ENCODE data around the gene CCHCR1. TPM values are rescaled to one million over a fixed set of nuclear protein-coding genes. Genes with fewer than 3 reads are reported as not detected.

The CCHCR1 gene
- total RNA-seq, 1 donor from 2014 or later = 23.2 TPM

- H4K20me1 ChIP-seq (ENCODE audit: low read depth) = no peaks in the 10 kb centered on the region
- peaks cover 17% of the 10 kb centered on the region for H3F3A ChIP-seq (ENCODE audit: low read depth)
- peaks cover 16% of the 10 kb centered on the region for H3K4me1 ChIP-seq
- peaks cover 3% of the 10 kb centered on the region for H3K9me3 Mint-ChIP-seq
- peaks cover 27% of the 10 kb centered on the region for H3K4me1 Mint-ChIP-seq
- peak within 1 kb of the TSS; percentile 26 for H2AFZ ChIP-seq (replicated peaks)
- TF ChIP-seq CTCF (IDR thresholded peaks at IDR 0.05) (no peak), EZH2 (IDR thresholded peaks at IDR 0.05) (no peak), EZH2phosphoT487 (IDR thresholded peaks at IDR 0.05) (no peak)
- peak within 1 kb of the TSS; percentile 40 for H3K27ac Mint-ChIP-seq
- H3K4me3 ChIP-seq = no peak within 1 kb of the TSS
- no peaks in the 10 kb centered on the region for H3K36me3 ChIP-seq
- no peaks in the 10 kb centered on the region for H3K27me3 ChIP-seq
- H3K27ac ChIP-seq = no peak within 1 kb of the TSS
- no peaks in the 10 kb centered on the region for H3K9me3 ChIP-seq (ENCODE audit: low read depth)
- H3K79me2 ChIP-seq (ENCODE audit: low read depth) = no peaks in the 10 kb centered on the region
- no peak within 1 kb of the TSS for H3K9ac ChIP-seq
- no peak for DNase-seq (ENCODE audit: low spot score)
- peaks cover 5% of the 10 kb centered on the region for H3K36me3 Mint-ChIP-seq
- no peak within 1 kb of the TSS for H3K4me3 Mint-ChIP-seq
- H3K4me2 ChIP-seq = no peak within 1 kb of the TSS
- H3K27me3 Mint-ChIP-seq (ENCODE audit: insufficient read depth, low read depth) = peaks cover 8% of the 10 kb centered on the region
Measured at GRCh38 chr6:31138982-31139381, 18.6 kb downstream of the CCHCR1 start, which contains the start of gene PSORS1C2. Gene PSORS1C2 (minus strand): TSS chr6:31139066. CDS start chr6:31139026, 40 bp downstream.

GRCh38 chr6:31135710-31136109 is 21.9 kb downstream of the CCHCR1 start:
- no peak for DNase-seq (ENCODE audit: low spot score)
- H3K36me3 ChIP-seq = no peaks in the 10 kb centered on the region
- no peak overlapping the region for H3K27ac ChIP-seq
- H3K4me2 ChIP-seq = no peak overlapping the region
- no peak overlapping the region for H2AFZ ChIP-seq (replicated peaks)
- no peak overlapping the region for H3K9ac ChIP-seq
- H3K27me3 Mint-ChIP-seq (ENCODE audit: insufficient read depth, low read depth) = peaks cover 8% of the 10 kb centered on the region
- no peaks in the 10 kb centered on the region for H3F3A ChIP-seq (ENCODE audit: low read depth)
- no peaks in the 10 kb centered on the region for H4K20me1 ChIP-seq (ENCODE audit: low read depth)
- H3K36me3 Mint-ChIP-seq = no peaks in the 10 kb centered on the region
- H3K4me1 Mint-ChIP-seq = peaks cover 11% of the 10 kb centered on the region
- H3K27me3 ChIP-seq = no peaks in the 10 kb centered on the region
- TF ChIP-seq EZH2phosphoT487 (IDR thresholded peaks at IDR 0.05) (no peak), EZH2 (IDR thresholded peaks at IDR 0.05) (no peak), CTCF (IDR thresholded peaks at IDR 0.05) (no peak)
- no peak overlapping the region for H3K27ac Mint-ChIP-seq
- no peak overlapping the region for H3K4me3 Mint-ChIP-seq
- peaks cover 3% of the 10 kb centered on the region for H3K9me3 Mint-ChIP-seq
- no peaks in the 10 kb centered on the region for H3K79me2 ChIP-seq (ENCODE audit: low read depth)
- H3K4me3 ChIP-seq = no peak overlapping the region
- H3K9me3 ChIP-seq (ENCODE audit: low read depth) = no peaks in the 10 kb centered on the region
- no peaks in the 10 kb centered on the region for H3K4me1 ChIP-seq

GRCh38 chr6:31132806-31133205 is 24.8 kb downstream of the CCHCR1 start:
- H3K36me3 ChIP-seq = no peaks in the 10 kb centered on the region
- Mint-ChIP-seq H3K36me3 (no peaks in the 10 kb centered on the region), H3K27me3 (ENCODE audit: insufficient read depth, low read depth) (peaks cover 7% of the 10 kb centered on the region), H3K4me3 (no peak overlapping the region), H3K27ac (no peak overlapping the region), H3K4me1 (peaks cover 8% of the 10 kb centered on the region), H3K9me3 (no peaks in the 10 kb centered on the region)
- no peaks in the 10 kb centered on the region for H3K79me2 ChIP-seq (ENCODE audit: low read depth)
- H3K9ac ChIP-seq = no peak overlapping the region
- H2AFZ ChIP-seq (replicated peaks) = no peak overlapping the region
- DNase-seq (ENCODE audit: low spot score) = no peak
- H3K4me2 ChIP-seq = no peak overlapping the region
- H3K27me3 ChIP-seq = no peaks in the 10 kb centered on the region
- H3K9me3 ChIP-seq (ENCODE audit: low read depth) = no peaks in the 10 kb centered on the region
- H3K27ac ChIP-seq = no peak overlapping the region
- H3K4me3 ChIP-seq = no peak overlapping the region
- TF ChIP-seq EZH2phosphoT487 (IDR thresholded peaks at IDR 0.05) (no peak), EZH2 (IDR thresholded peaks at IDR 0.05) (no peak), CTCF (IDR thresholded peaks at IDR 0.05) (no peak)
- no peaks in the 10 kb centered on the region for H4K20me1 ChIP-seq (ENCODE audit: low read depth)
- no peaks in the 10 kb centered on the region for H3K4me1 ChIP-seq
- no peaks in the 10 kb centered on the region for H3F3A ChIP-seq (ENCODE audit: low read depth)

Data from neural progenitor cell (in vitro differentiated cells).